HCT116 (cell line): ENCODE data around the gene ZNF862. TPM values are rescaled to one million over a fixed set of nuclear protein-coding genes. Genes with fewer than 3 reads are reported as not detected.

Experiments
- ATAC-seq: fragments of 200-7000 bp; cut with Tn5 transposase; 2 replicates; pipeline ENCODE4 v1.9.1; 2020; ENCODE audit warnings: mild to moderate bottlenecking, moderate library complexity
- BruUV-seq: library from RNA; stranded (reverse); fragments of 400-500 nt; replicated peaks from 2 replicates; lab custom pipeline; 2021; lab: Mats Ljungman, UMichigan
- CTCF ChIA-PET: fragments of 300-600 bp; sonication (Branson Sonifier 250); formaldehyde crosslinking; loops from one replicate; lab custom pipeline; 2021; ENCODE audit warnings: antibody characterized with exemption; lab: Charles Lee
- POLR2A ChIA-PET: fragments of 300-600, 350-600 bp; sonication (Branson Sonifier 250); formaldehyde crosslinking; loops from one replicate; lab custom pipeline; 2021; ENCODE audit warnings: antibody characterized with exemption; lab: Charles Lee
- RAD21 ChIA-PET, 2 experiments: fragments of 300-600 bp; sonication (Branson Sonifier 250); formaldehyde crosslinking; loops; one replicate each; lab custom pipeline; 2023; ENCODE audit warnings: low total read pairs in 2 of 2; ENCODE audit not compliant: uncharacterized antibody in 2 of 2, unreplicated experiment in 2 of 2, low non-redundant PET in 1 of 2; lab: Charles Lee
- DNase-seq: peaks from one replicate; pipeline ENCODE4 v3.0.0-alpha.2; 2010; ENCODE audit warnings: low read depth, low spot score
- H2AFZ ChIP-seq: fragments of 200-600 bp; shearing (Covaris generic), sonication (generic); 2 replicates; pipeline ENCODE4 v1.6.1; 2017; ENCODE audit warnings: low read depth, mixed run types, mixed read lengths, antibody characterized with exemption, low read length; ENCODE audit not compliant: poor library complexity, severe bottlenecking
- H3K27ac ChIP-seq: 2 replicates; pipeline ENCODE4 v1.5.1; 2012; ENCODE audit warnings: low read depth, low read length
- H3K27me3 ChIP-seq: fragments of 200-600 bp; sonication (generic); 2 replicates; pipeline ENCODE4 v1.6.1; 2016; ENCODE audit warnings: mixed run types, low read length, mixed read lengths; ENCODE audit not compliant: insufficient read depth
- H3K36me3 ChIP-seq, 2 experiments: fragments of 200-500 bp in 1 of 2; fragments of 200-600 bp in 1 of 2; sonication (Bioruptor generic) in 1 of 2; sonication (generic) in 1 of 2; 2 replicates each; pipeline versions ENCODE4 v1.5.1 to v1.6.1; 2014 to 2016; ENCODE audit warnings: low read length in 2 of 2, inconsistent platforms in 1 of 2, mixed read lengths in 1 of 2, mixed run types in 1 of 2; ENCODE audit not compliant: insufficient read depth in 2 of 2, control insufficient read depth in 1 of 2
- H3K4me1 ChIP-seq, 2 experiments: fragments of 200-600 bp in 1 of 2; sonication (generic) in 1 of 2; 2 replicates each; pipeline versions ENCODE4 v1.5.1 to v1.6.1; 2012 to 2017; ENCODE audit warnings: low read length in 2 of 2, inconsistent platforms in 1 of 2, mild to moderate bottlenecking in 1 of 2, mixed read lengths in 1 of 2, mixed run types in 1 of 2, moderate library complexity in 1 of 2; ENCODE audit not compliant: insufficient read depth in 2 of 2, control insufficient read depth in 1 of 2
- H3K4me2 ChIP-seq: fragments of 200-600 bp; sonication (generic); 2 replicates; pipeline ENCODE4 v1.6.1; 2017; ENCODE audit warnings: mixed run types, low read length, mixed read lengths
- H3K4me3 ChIP-seq, 2 experiments: fragments of 200-600 bp in 1 of 2; sonication (generic) in 1 of 2; replicated peaks in 1 of 2; 2 replicates each; pipeline ENCODE4 v1.5.1; 2011 to 2016; ENCODE audit warnings: low read length in 2 of 2, control low read depth in 1 of 2, low read depth in 1 of 2, mild to moderate bottlenecking in 1 of 2, mixed read lengths in 1 of 2, mixed run types in 1 of 2
- H3K79me2 ChIP-seq: fragments of 200-600 bp; sonication (generic); 2 replicates; pipeline ENCODE4 v1.6.1; 2017; ENCODE audit warnings: mild to moderate bottlenecking, mixed run types, low read length, moderate library complexity, mixed read lengths; ENCODE audit not compliant: insufficient read depth
- H3K9ac ChIP-seq: fragments of 200-600 bp; sonication (generic); 2 replicates; pipeline ENCODE4 v1.6.1; 2016; ENCODE audit warnings: low read length, mixed read lengths
- H3K9me2 ChIP-seq: fragments of 200-600 bp; sonication (generic), shearing (Covaris generic); 2 replicates; pipeline ENCODE4 v1.6.1; 2017; ENCODE audit warnings: mixed run types, mild to moderate bottlenecking, moderate library complexity; ENCODE audit not compliant: insufficient read depth
- H3K9me3 ChIP-seq, 2 experiments: fragments of 200-500 bp in 1 of 2; fragments of 200-600 bp in 1 of 2; sonication (Bioruptor generic) in 1 of 2; sonication (generic) in 1 of 2; 2 replicates each; pipeline ENCODE4 v1.6.1; 2014 to 2017; ENCODE audit warnings: low read length in 2 of 2, mixed read lengths in 2 of 2, inconsistent platforms in 1 of 2, low read depth in 1 of 2, mild to moderate bottlenecking in 1 of 2, mixed run types in 1 of 2, moderate library complexity in 1 of 2; ENCODE audit not compliant: control insufficient read depth in 1 of 2, insufficient read depth in 1 of 2
- H4K20me1 ChIP-seq: fragments of 200-600 bp; sonication (generic), shearing (Covaris generic); 2 replicates; pipeline ENCODE4 v1.6.1; 2017; ENCODE audit warnings: mixed run types, mild to moderate bottlenecking, moderate library complexity; ENCODE audit not compliant: insufficient read depth
- EZH2 ChIP-seq: fragments of 200-600 bp; sonication (generic); IDR thresholded peaks from 2 replicates; pipeline ENCODE4 v1.6.1; 2017; ENCODE audit warnings: antibody characterized with exemption, mixed run types
- FOSL1 ChIP-seq: IDR thresholded peaks from 2 replicates; pipeline ENCODE4 v1.6.1; 2012; ENCODE audit warnings: low read depth
- RAD21 ChIP-seq: IDR thresholded peaks from 2 replicates; pipeline ENCODE4 v1.6.1; 2012; ENCODE audit warnings: low read depth, mild to moderate bottlenecking
- REST ChIP-seq: IDR thresholded peaks from 2 replicates; pipeline ENCODE4 v1.6.1; 2012; ENCODE audit warnings: low read depth
- SIN3A ChIP-seq: IDR thresholded peaks from 2 replicates; pipeline ENCODE4 v1.6.1; 2012; ENCODE audit warnings: low read depth
- SP1 ChIP-seq: IDR thresholded peaks from 2 replicates; pipeline ENCODE4 v1.6.1; 2012; ENCODE audit warnings: low read depth
- SRF ChIP-seq: IDR thresholded peaks from 2 replicates; pipeline ENCODE4 v1.6.1; 2012; ENCODE audit warnings: low read depth
- intact Hi-C: fragments of 100-400 bp; cut with micrococcal nuclease; formaldehyde crosslinking; loops from 2 replicates; pipeline ENCODE4 v1.10.0; 2022
- total RNA-seq: library from RNA; stranded (reverse); gene quantifications from one replicate; pipeline ENCODE4 v1.2.1, GENCODE V29; 2021; ENCODE audit not compliant: unreplicated experiment
- TF ChIP-seq, protein P1 (sequence below), 3 experiments: fragments of 200-600 bp in 1 of 3; sonication (generic) in 1 of 3; IDR thresholded peaks in 2 of 3; conservative IDR thresholded peaks in 1 of 3; 2 replicates each; pipeline ENCODE4 v1.5.1; 2012 to 2017; ENCODE audit warnings: low read depth in 2 of 3, low read length in 2 of 3, antibody characterized with exemption in 1 of 3, borderline replicate concordance in 1 of 3, control low read depth in 1 of 3, mild to moderate bottlenecking in 1 of 3, mixed read lengths in 1 of 3, mixed run types in 1 of 3, moderate library complexity in 1 of 3; ENCODE audit not compliant: insufficient read depth in 1 of 3

ZNF862 gene
- total RNA-seq, 1 experiment from 2014 or later = 8.5 TPM

- H3K4me2 ChIP-seq = no peak overlapping the region
- no peaks in the 10 kb centered on the region for H3K79me2 ChIP-seq
- CTCF ChIA-PET = interaction anchor here (2.2 kb wide), 1 partner anchor 12 kb away, joined by 6 read pairs; no protein-coding TSS in a partner anchor
- TF ChIP-seq FOSL1 (no peak), RAD21 (no peak), SRF (no peak), REST (no peak), SIN3A (no peak), SP1 (no peak)
- POLR2A ChIA-PET = no interaction called here
- H3K27ac ChIP-seq = no peak overlapping the region
- no peaks in the 10 kb centered on the region for H3K36me3 ChIP-seq
- no peak overlapping the region for H3K4me3 ChIP-seq
- no peaks in the 10 kb centered on the region for H4K20me1 ChIP-seq
- RAD21 ChIA-PET = no interaction called here
- BruUV-seq = no TSS peak
- no peaks in the 10 kb centered on the region for H3K27me3 ChIP-seq
- no peaks in the 10 kb centered on the region for H3K9me3 ChIP-seq
- intact Hi-C loops = no loop called here
- H2AFZ ChIP-seq = no peak overlapping the region
- no peak for ATAC-seq
- no peak for DNase-seq
- no peaks in the 10 kb centered on the region for H3K9me2 ChIP-seq
- H3K9ac ChIP-seq = no peak overlapping the region
- no peaks in the 10 kb centered on the region for H3K4me1 ChIP-seq
Observed at GRCh38 chr7:149795126-149795525, 43.0 kb upstream of the ZNF862 start.

- H3K36me3 ChIP-seq = no peaks in the 10 kb centered on the region
- DNase-seq = no peak
- intact Hi-C loops = no loop called here
- H3K9me2 ChIP-seq = no peaks in the 10 kb centered on the region
- H4K20me1 ChIP-seq = no peaks in the 10 kb centered on the region
- 0 out of 2 replicates have a peak, but pooled peaks have one; percentile 12 for ATAC-seq
- no peaks in the 10 kb centered on the region for H3K27me3 ChIP-seq
- H3K9me3 ChIP-seq = no peaks in the 10 kb centered on the region
- no peak overlapping the region for H3K9ac ChIP-seq
- H3K4me3 ChIP-seq = no peak overlapping the region
- ChIA-PET CTCF (interaction anchor here (1.0 kb wide), 1 partner anchor 11 kb away, joined by 4 read pairs; no protein-coding TSS in a partner anchor), RAD21 (no interaction called here), POLR2A (no interaction called here)
- no peak overlapping the region for H2AFZ ChIP-seq
- no peak overlapping the region for H3K27ac ChIP-seq
- no peaks in the 10 kb centered on the region for H3K79me2 ChIP-seq
- TF ChIP-seq, protein P1, sequence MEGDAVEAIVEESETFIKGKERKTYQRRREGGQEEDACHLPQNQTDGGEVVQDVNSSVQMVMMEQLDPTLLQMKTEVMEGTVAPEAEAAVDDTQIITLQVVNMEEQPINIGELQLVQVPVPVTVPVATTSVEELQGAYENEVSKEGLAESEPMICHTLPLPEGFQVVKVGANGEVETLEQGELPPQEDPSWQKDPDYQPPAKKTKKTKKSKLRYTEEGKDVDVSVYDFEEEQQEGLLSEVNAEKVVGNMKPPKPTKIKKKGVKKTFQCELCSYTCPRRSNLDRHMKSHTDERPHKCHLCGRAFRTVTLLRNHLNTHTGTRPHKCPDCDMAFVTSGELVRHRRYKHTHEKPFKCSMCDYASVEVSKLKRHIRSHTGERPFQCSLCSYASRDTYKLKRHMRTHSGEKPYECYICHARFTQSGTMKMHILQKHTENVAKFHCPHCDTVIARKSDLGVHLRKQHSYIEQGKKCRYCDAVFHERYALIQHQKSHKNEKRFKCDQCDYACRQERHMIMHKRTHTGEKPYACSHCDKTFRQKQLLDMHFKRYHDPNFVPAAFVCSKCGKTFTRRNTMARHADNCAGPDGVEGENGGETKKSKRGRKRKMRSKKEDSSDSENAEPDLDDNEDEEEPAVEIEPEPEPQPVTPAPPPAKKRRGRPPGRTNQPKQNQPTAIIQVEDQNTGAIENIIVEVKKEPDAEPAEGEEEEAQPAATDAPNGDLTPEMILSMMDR (IDR thresholded peaks at IDR 0.05 in 2 of 3, conservative IDR thresholded peaks at IDR 0.05 in 1 of 3; ENCODE audit: borderline replicate concordance in 1 of 3, insufficient read depth in 1 of 3, low read depth in 2 of 3, low read length in 2 of 3) = peak in 1 of 3 experiments; percentile 12; a peak in 1 of 6 replicates
- TF ChIP-seq SP1 (no peak), EZH2 (no peak)
- H3K4me1 ChIP-seq = no peaks in the 10 kb centered on the region
- no peak overlapping the region for H3K4me2 ChIP-seq
- BruUV-seq = no TSS peak
Observed at GRCh38 chr7:149796287-149796860, 41.8 kb upstream of the ZNF862 start.
